HG02759 (cell line): ENCODE data around the gene BLTP3B.

ENCODE experiments used
- ATAC-seq: cut with Tn5 transposase; IDR thresholded peaks from one replicate; pipeline ENCODE4 v1.9.1; 2021; ENCODE audit warnings: mild to moderate bottlenecking, moderate library complexity; ENCODE audit not compliant: unreplicated experiment

Gene BLTP3B

DNA sequence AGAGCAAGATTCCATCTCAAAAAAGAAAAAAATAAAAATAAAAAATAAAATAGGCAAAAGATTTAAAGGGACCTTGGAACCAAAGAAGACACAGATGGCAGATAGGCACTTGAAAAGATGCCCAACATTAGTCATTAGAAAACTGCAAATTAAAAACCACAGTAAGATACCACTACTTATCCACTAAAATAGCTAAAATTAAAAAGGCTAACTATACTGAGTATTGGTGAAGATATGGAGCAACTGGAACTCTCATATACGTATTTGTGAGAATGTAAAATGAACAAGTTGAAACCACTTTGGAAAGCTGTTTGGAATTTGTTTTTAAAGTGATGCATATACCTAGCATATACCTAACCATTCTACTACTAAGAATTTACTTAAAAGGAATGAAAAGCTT is 22.3 kb downstream of the BLTP3B start:
- ATAC-seq: no peak

DNA sequence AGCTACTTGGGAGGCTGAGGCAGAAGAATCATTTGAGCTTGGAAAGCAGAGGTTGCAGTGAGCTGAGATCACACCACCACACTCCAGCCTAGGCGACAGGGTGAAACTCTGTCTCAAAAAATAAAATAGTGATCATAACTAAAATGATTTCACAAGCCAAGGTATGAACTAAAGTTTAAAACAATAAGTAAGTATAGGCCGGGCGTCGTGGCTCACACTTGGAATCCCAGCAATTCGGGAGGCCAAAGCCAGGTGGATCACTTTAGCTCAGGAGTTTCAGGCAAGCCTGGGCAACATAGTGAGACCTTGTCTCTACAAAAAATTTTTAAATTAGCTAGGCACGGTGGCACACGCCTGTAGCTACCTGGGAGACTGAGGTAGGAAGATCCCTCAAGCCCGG is 27.4 kb downstream of the BLTP3B start:
- ATAC-seq: no peak

DNA sequence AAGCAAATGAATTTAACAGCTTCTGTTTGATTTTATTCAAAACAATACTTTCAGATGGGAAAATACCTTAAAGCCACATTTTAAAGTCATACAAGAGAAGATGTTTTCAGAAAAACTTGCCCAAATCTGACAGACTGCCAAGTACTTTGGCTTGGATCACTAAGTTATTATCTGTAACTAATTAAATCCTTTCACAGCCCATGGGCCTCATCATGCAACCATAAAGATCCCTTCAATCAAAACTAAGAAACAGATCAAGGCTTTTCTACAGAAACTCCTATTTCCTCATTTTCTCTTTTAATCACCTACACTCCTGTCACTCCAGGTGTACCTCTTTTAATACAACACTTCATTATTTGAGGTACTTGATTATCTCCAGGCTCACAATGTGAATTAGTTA is 28.1 kb downstream of the BLTP3B start:
- ATAC-seq: no peak

DNA sequence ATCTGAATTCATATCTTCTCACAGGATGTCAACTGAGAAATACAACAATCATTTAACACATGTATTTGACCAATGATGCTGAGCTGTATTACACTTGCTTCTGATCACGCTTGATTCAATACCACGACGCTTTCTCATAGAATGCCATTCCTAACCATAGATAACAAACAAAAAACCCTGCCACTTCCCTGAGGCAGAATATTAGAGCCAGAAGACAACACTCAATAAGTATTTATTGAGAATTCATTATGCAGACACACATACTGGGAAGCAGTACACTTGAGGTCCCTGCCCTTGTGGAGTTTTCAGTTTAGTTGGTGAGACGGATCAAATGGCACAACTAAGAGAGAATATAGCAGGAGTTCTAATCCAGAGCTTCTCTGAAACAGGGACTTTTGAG is 32.4 kb downstream of the BLTP3B start:
- no peak for ATAC-seq

DNA sequence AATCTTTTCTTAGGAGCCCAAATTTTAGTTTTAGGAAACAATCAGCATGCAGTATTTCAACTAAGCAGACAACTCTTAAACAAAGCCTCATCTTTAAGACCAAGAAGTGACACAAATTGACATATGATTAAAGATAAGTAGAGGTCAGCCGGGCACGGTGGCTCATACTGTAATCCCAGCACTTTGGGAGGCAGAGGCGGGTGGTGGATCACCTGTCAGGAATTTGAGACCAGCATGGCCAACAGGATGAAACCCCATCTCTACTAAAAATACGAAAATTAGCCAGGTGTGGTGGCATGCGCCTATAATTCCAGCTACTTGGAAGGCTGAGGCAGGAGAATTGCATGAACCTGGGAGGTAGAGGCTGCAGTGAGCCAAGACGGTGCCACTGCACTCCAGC is 35.8 kb downstream of the BLTP3B start:
- no peak for ATAC-seq

DNA sequence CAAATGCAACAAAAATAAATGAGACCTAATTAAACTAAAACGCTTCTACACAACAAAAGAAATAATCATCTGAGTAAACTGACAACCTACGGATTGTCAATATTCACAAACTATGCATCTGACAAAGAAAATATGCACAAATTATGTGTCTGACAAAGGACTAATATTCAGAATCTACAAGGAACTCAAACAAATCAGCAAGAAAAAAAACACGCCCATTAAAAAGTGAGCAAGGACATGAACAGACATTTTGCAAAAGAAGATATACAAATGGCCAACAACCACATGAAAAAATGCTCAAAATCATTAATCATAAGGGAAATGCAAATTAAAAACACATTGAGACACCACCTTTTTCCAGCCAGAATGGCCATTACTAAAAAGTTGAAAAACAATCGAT is 37.0 kb downstream of the BLTP3B start:
- ATAC-seq: no peak

DNA sequence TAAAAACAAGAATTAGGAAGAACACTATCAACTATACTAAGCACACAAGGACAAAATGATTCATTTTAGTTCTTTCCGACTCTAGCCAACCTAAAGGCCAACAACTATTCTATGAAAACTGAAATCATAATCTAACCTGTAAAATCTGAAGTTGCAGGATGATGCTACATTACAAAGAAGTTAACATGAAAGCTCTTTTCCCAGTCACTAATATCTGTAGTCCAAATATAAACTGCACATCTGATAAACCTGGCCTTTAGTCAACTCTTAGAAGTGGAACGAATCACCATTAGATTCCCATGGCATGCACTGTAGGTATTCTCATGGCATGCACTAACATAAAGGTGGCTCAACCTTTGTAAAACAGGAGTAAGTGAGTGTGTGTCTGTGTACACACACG is 41.7 kb downstream of the BLTP3B start:
- no peak for ATAC-seq
